Measurements from ENCODE around the gene CXCL3. TPM values are rescaled to one million over a fixed set of nuclear protein-coding genes. Genes with fewer than 3 reads are reported as not detected.

Gene CXCL3
- total and polyA plus RNA-seq, 2 experiments from 2014 or later, result 0.26 TPM; not detected in 1

- no peak overlapping the region for H3K27ac ChIP-seq
- no peak for TF ChIP-seq CTCF (IDR thresholded peaks at IDR 0.05; ENCODE audit: low read depth, low read length)
These were observed 46.4 kb downstream of the CXCL3 start for GRCh38 chr4:73992050-73992449.

DNA sequence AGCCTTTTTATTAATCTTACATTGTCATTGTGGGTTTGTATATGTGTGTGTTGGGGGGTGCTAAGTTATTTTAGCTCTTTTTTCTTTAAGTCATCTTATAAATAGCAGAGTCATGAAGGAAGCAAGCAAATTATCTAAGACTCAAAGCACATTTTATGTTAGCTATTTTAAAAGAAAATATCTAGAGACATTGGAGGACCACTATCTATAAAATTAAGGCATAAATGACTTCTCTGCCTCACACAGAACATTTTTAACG lies 46.8 kb downstream of the CXCL3 start:
- H3K4me1 ChIP-seq (ENCODE audit: low read depth), result no peaks in the 10 kb centered on the region
- no peaks in the 10 kb centered on the region for H3K36me3 ChIP-seq
- H3K9me3 ChIP-seq (ENCODE audit: low read depth), result no peaks in the 10 kb centered on the region
- no peak for DNase-seq (ENCODE audit: low read depth in 1 of 2, low spot score in 1 of 2)
- H3K4me3 ChIP-seq, result no peak overlapping the region
- TF ChIP-seq CTCF (IDR thresholded peaks at IDR 0.05; ENCODE audit: low read depth, low read length), result no peak
- no peak overlapping the region for H3K27ac ChIP-seq
- no peaks in the 10 kb centered on the region for H3K27me3 ChIP-seq

More at GRCh38 chr4:73992050-73992449, 46.4 kb downstream of the CXCL3 start:
- H3K4me1 ChIP-seq (ENCODE audit: low read depth), result no peaks in the 10 kb centered on the region
- H3K9me3 ChIP-seq (ENCODE audit: low read depth), result no peaks in the 10 kb centered on the region
- H3K27me3 ChIP-seq, result peaks cover 1% of the 10 kb centered on the region
- H3K36me3 ChIP-seq, result no peaks in the 10 kb centered on the region
- no peak for DNase-seq (ENCODE audit: low read depth in 1 of 2, low spot score in 1 of 2)
- no peak overlapping the region for H3K4me3 ChIP-seq

DNA sequence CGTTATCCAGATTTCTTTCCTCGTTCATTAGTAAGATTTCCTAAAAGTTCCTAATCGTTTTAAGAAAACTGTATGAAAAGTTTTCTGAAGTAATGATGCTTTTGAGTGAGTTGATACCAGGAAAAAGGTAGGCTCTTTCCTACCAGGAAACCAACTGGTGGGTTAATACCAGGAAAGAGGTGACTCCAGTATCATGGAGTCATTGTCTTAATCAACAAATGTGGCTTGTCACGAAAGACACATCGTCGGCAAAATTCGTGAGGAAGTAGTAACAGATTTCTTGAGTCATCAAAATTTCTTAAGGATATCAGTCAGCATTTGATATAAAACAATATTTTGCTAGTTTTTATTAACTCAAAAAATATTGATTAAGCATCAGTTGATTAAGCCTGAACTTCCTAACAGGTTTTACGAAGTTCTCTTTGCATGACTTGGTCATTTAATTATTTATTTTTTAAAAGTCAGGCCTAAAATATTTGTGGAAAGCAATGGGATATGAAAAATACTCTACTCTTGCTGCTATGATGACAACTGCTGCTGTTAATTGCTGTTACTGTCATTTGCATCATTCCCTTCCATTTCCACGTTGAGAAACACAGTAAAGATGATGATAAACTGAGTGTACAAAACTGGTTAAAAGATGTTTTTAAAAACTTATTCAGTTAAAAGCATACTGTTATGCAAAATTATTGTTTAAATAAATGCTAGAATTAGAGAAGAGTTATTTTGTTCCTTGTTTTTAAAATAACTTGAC lies 47.3 kb downstream of the CXCL3 start:
- no peak for DNase-seq (ENCODE audit: low read depth in 1 of 2, low spot score in 1 of 2)
- Histone ChIP-seq H3K27me3 (no peaks in the 10 kb centered on the region), H3K27ac (no peak overlapping the region), H3K9me3 (ENCODE audit: low read depth) (no peaks in the 10 kb centered on the region), H3K4me1 (ENCODE audit: low read depth) (no peaks in the 10 kb centered on the region), H3K36me3 (no peaks in the 10 kb centered on the region), H3K4me3 (no peak overlapping the region)
- TF ChIP-seq CTCF (IDR thresholded peaks at IDR 0.05; ENCODE audit: low read depth, low read length), result no peak

DNA sequence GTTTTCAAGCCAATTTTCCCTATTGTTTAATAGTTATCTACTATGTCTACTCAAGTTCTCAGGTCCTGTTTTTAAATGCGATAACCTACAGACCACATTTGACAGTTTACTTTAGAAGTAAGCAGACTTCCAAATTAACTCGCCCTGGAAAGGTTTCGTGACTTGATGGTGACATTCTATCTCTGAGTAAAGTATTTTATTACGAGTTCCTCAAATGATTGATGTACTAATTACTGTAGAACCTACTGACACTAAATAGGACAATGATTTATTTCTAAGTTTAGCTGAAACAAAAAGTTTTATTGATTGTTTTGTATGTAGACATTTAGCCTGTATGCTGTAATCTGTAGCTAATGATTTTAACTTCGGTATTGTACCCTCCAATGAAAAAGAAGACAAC lies 48.6 kb downstream of the CXCL3 start:
- Histone ChIP-seq H3K4me1 (ENCODE audit: low read depth) (no peaks in the 10 kb centered on the region), H3K36me3 (no peaks in the 10 kb centered on the region), H3K27ac (no peak overlapping the region), H3K4me3 (no peak overlapping the region), H3K9me3 (ENCODE audit: low read depth) (no peaks in the 10 kb centered on the region), H3K27me3 (no peaks in the 10 kb centered on the region)
- no peak for TF ChIP-seq CTCF (IDR thresholded peaks at IDR 0.05; ENCODE audit: low read depth, low read length)
- DNase-seq (ENCODE audit: low read depth in 1 of 2, low spot score in 1 of 2), result no peak

- TF ChIP-seq CTCF (IDR thresholded peaks at IDR 0.05; ENCODE audit: low read depth, low read length), result no peak
- H3K36me3 ChIP-seq, result no peaks in the 10 kb centered on the region
- H3K27ac ChIP-seq, result no peak overlapping the region
- no peaks in the 10 kb centered on the region for H3K27me3 ChIP-seq
- no peaks in the 10 kb centered on the region for H3K4me1 ChIP-seq (ENCODE audit: low read depth)
- DNase-seq (ENCODE audit: low read depth in 1 of 2, low spot score in 1 of 2), result no peak
- H3K4me3 ChIP-seq, result no peak overlapping the region
- H3K9me3 ChIP-seq (ENCODE audit: low read depth), result no peaks in the 10 kb centered on the region
These were observed 49.5 kb downstream of the CXCL3 start for GRCh38 chr4:73989031-73989430.

Data from cardiac muscle cell (in vitro differentiated cells and primary cell).